Neutrophil (primary cell): ENCODE data around the gene SPOCK2.

Experiments used
- H3K27ac ChIP-seq: fragments of 200-600 bp; sonication (generic); 2 replicates; pipeline ENCODE4 v1.5.1; 2016; ENCODE audit warnings: mild to moderate bottlenecking, moderate library complexity
- H3K27me3 ChIP-seq: fragments of 200-600 bp; sonication (generic); 2 replicates; pipeline ENCODE4 v1.6.0; 2016; ENCODE audit warnings: mild to moderate bottlenecking
- H3K36me3 ChIP-seq: fragments of 200-600 bp; sonication (generic); 2 replicates; pipeline ENCODE4 v1.5.1; 2017
- H3K4me1 ChIP-seq, 2 experiments: fragments of 200-600 bp in 1 of 2; sonication (generic) in 1 of 2; 1 replicate in 1 of 2; 2 replicates in 1 of 2; pipeline versions ENCODE4 v1.5.1 to v1.6.1; 2013 to 2016; ENCODE audit warnings: low read depth in 1 of 2, low read length in 1 of 2, mild to moderate bottlenecking in 1 of 2, moderate library complexity in 1 of 2; ENCODE audit not compliant: control insufficient read depth in 1 of 2, insufficient read depth in 1 of 2
- H3K4me3 ChIP-seq, 2 experiments: fragments of 200-600 bp in 1 of 2; sonication (generic) in 1 of 2; 1 replicate in 1 of 2; 2 replicates in 1 of 2; pipeline ENCODE4 v1.5.1; 2013 to 2016; ENCODE audit warnings: low read depth in 1 of 2, low read length in 1 of 2, mild to moderate bottlenecking in 1 of 2, moderate library complexity in 1 of 2
- H3K9me3 ChIP-seq: fragments of 200-600 bp; sonication (generic); 2 replicates; pipeline ENCODE4 v1.5.1; 2016
- TF ChIP-seq, protein P1 (sequence below): fragments of 200-600 bp; sonication (generic); IDR thresholded peaks from 2 replicates; pipeline ENCODE4 v1.5.1; 2016; ENCODE audit warnings: antibody characterized with exemption

SPOCK2 gene

DNA sequence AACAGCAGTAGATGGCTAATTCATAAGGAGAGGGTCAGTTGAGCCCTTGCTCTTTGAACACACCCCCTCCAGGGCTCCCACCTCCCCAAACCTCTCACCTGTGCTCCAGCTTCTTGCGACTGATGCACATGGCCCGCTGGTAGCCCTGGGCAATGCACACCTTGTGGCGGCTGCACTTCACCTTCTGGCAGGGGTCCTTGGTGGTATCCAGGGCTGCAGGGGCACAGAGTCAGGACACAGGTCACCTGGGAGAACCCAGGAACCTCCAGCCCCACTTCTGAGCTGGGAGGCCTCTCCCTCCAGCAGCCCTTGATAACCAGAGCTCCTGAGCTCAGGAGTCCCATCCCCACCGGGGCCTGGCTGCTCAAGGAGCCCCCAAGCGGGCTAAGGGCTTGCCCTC is 16.3 kb downstream of the SPOCK2 start:
- no peaks in the 10 kb centered on the region for H3K4me1 ChIP-seq
- TF ChIP-seq, protein P1, sequence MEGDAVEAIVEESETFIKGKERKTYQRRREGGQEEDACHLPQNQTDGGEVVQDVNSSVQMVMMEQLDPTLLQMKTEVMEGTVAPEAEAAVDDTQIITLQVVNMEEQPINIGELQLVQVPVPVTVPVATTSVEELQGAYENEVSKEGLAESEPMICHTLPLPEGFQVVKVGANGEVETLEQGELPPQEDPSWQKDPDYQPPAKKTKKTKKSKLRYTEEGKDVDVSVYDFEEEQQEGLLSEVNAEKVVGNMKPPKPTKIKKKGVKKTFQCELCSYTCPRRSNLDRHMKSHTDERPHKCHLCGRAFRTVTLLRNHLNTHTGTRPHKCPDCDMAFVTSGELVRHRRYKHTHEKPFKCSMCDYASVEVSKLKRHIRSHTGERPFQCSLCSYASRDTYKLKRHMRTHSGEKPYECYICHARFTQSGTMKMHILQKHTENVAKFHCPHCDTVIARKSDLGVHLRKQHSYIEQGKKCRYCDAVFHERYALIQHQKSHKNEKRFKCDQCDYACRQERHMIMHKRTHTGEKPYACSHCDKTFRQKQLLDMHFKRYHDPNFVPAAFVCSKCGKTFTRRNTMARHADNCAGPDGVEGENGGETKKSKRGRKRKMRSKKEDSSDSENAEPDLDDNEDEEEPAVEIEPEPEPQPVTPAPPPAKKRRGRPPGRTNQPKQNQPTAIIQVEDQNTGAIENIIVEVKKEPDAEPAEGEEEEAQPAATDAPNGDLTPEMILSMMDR, result no peak

DNA sequence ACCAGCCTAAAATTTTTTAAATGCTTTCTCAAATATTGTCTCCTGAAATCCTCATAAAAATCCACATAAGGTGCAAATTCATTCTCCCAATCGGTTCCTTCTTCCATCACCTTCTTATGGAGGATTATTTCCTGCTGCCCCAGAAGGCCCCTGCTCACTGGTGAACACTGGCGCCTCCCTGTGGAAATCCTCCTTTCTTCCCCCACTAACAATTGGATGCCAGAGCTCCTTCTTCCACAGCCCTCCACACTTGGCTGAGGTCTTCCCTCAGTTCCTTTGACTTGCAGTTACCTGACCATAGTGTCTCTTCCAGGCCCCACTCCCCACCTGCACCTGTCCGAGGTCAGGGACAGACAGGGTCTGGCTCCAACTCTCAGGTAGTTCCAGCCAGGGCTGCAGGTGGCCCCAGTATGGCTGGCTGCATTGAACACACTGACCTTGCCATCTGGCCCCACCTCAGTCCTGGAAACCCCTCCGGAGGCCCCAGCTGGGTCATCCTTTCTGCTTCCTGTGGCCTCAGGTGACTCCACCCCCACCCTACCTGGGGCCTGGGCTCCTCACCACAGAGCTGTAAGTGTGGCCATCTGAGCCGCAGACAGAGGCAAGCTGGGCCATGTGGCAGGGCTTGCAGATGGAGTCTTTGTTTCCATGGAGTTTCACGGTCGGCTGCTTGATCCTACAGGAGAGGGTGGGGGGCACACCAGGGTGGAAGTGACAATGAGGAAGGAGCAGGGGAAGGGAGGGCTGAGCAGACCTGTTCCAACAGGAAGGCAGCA is 18.4 kb downstream of the SPOCK2 start:
- Histone ChIP-seq H3K27ac (no peak overlapping the region), H3K27me3 (no peaks in the 10 kb centered on the region), H3K4me1 (no peaks in the 10 kb centered on the region), H3K9me3 (no peaks in the 10 kb centered on the region), H3K4me3 (no peak overlapping the region), H3K36me3 (no peaks in the 10 kb centered on the region)
- TF ChIP-seq, protein P1, result no peak

More for the DNA sequence above, 16.3 kb downstream of the SPOCK2 start:
- H3K36me3 ChIP-seq, result no peaks in the 10 kb centered on the region
- no peaks in the 10 kb centered on the region for H3K9me3 ChIP-seq
- no peak overlapping the region for H3K4me3 ChIP-seq
- H3K27me3 ChIP-seq, result peaks cover 3% of the 10 kb centered on the region
- no peak overlapping the region for H3K27ac ChIP-seq

DNA sequence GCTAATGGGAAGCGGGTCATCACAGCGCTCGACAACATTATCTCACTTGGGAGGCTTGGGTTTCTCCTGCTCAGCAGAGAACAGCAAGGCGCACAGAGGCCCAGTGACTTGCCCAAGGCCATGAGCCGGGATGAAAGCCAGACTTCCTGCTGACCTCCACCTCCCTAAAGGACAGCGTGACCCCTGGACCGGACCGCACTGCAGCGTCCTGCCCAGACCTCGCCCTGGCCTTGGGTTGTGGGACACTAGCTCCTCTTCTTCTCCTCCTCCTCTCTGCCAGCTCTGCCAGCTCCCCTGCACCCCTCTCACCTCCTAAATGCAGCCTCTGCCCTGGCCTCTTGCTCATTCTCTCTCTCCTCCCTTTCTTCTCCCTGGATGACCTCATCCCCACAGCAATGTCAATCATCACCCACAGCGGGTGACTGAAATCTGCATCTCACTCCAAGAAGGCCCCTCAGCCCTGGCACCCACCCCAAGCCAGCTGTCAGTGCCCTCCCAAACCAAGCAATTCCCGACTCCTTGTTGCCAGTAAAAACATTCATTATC is 19.4 kb downstream of the SPOCK2 start:
- no peaks in the 10 kb centered on the region for H3K4me1 ChIP-seq
- H3K36me3 ChIP-seq, result no peaks in the 10 kb centered on the region
- H3K9me3 ChIP-seq, result no peaks in the 10 kb centered on the region
- TF ChIP-seq, protein P1, result no peak
- no peaks in the 10 kb centered on the region for H3K27me3 ChIP-seq
- no peak overlapping the region for H3K27ac ChIP-seq
- H3K4me3 ChIP-seq, result no peak overlapping the region

DNA sequence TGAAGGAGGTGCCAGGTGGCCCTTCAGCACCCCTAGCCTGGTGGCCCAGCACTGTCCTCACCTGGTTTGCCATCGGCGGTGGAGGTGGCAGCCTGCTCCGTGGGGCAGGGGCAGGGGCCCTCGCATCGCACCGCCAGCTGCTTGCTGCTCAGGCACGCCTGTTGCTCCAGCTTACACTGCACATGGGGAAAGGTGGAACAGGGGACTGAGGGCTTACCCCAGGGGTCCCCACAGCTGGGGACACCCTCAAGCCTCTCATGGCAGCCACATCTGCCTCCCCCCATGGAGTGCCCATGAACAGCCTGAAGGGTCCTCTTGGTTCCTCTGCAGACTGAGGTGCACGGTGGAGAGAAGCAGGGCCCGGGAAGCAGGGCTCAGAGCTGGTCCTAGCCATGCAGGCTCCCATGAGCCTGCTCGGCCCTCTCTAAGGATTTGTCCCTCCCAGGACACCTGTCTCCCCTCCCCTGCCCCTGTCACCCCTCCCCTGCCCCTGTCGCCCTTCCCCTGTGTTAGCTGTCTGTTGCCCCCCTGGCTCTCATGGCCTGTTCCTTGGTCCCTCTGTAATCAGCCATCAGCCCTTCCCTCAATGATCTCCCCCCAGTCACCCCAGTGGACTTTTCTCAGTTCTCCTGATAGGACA is 20.1 kb downstream of the SPOCK2 start:
- Histone ChIP-seq H3K36me3 (no peaks in the 10 kb centered on the region), H3K4me3 (no peak overlapping the region), H3K9me3 (no peaks in the 10 kb centered on the region), H3K27me3 (no peaks in the 10 kb centered on the region), H3K4me1 (no peaks in the 10 kb centered on the region), H3K27ac (no peak overlapping the region)
- TF ChIP-seq, protein P1, result no peak

DNA sequence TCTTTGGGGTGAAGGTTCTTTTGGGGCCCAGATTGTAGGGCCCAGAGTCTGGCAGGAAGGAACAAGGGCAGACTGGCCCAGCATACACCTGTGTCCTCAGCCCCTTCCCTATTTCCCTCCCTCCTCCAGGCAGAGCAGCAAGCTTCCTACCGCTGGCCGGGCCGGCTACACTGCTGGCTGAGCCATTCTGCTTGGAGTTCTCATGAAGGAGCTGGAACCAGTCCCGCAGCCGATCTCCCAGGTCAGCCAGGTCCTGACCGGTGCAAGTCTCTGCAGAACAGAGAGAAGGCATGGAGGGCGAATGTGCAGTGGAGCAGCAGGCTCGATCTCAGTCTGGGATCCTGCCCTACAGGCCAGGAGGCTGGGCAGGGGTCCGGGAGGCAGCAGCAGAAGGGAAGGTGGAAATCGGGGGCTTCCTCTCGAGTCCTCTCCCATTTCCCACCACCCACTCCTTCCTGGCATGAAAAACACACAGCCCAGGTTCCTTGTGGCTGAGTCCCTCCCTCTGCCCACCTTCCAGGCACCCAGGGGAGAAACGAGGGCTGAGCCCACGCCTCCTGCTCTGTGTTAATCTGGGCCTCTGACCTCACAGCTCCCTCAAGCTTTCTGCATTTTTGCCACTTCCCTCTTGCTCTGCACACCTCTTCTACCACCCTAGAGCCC is 20.8 kb downstream of the SPOCK2 start:
- H3K36me3 ChIP-seq, result no peaks in the 10 kb centered on the region

More for the DNA sequence above, 20.8 kb downstream of the SPOCK2 start:
- TF ChIP-seq, protein P1, result no peak
- H3K4me1 ChIP-seq, result no peaks in the 10 kb centered on the region
- no peaks in the 10 kb centered on the region for H3K27me3 ChIP-seq
- H3K27ac ChIP-seq, result no peak overlapping the region
- H3K9me3 ChIP-seq, result no peaks in the 10 kb centered on the region
- H3K4me3 ChIP-seq, result no peak overlapping the region
